Measurements from ENCODE around the gene TUBE1.
"Not testable (repeated sequence)": the region's sequence is repeated elsewhere in the genome, so short reads cannot be mapped to it uniquely, and the experiment has no call there.

The TUBE1 gene

GRCh38 chr6:112087136-112087911, at the start of gene TUBE1, which contains the start of gene FAM229B:
Gene TUBE1, minus strand, starts transcription at chr6:112087482. Its CDS starts 48 bp downstream, at chr6:112087434.
Gene FAM229B, plus strand, starts transcription at chr6:112087591. Its CDS starts 11,693 bp downstream, at chr6:112099284.
- peak; percentile 85 for DNase-seq

- no peak for DNase-seq
These were observed 43.6 kb upstream of the TUBE1 start for GRCh38 chr6:112130878-112131277.

GRCh38 chr6:112128208-112128607, 40.9 kb upstream of the TUBE1 start:
- no peak for DNase-seq

- DNase-seq = no peak
These were observed 36.7 kb upstream of the TUBE1 start for GRCh38 chr6:112123982-112124381.

- no peak for DNase-seq
These were observed 35.5 kb upstream of the TUBE1 start for GRCh38 chr6:112122756-112123155.

- no peak for DNase-seq
These were observed 30.8 kb upstream of the TUBE1 start for GRCh38 chr6:112118034-112118433.

- DNase-seq = no peak
These were observed 30.3 kb upstream of the TUBE1 start for GRCh38 chr6:112117554-112117953.

- DNase-seq = no peak
These were observed 28.9 kb upstream of the TUBE1 start for GRCh38 chr6:112116221-112116620.

GRCh38 chr6:112114577-112115223, 27.4 kb upstream of the TUBE1 start:
- DNase-seq = no peak

GRCh38 chr6:112113918-112114317, 26.6 kb upstream of the TUBE1 start:
- no peak for DNase-seq

GRCh38 chr6:112113431-112113830, 26.1 kb upstream of the TUBE1 start:
- no peak for DNase-seq

GRCh38 chr6:112109262-112109661, 22.0 kb upstream of the TUBE1 start:
- DNase-seq = no peak

GRCh38 chr6:112106562-112106961, 19.3 kb upstream of the TUBE1 start:
- no peak for DNase-seq

GRCh38 chr6:112106026-112106425, 18.7 kb upstream of the TUBE1 start:
- not testable (repeated sequence) for DNase-seq

- DNase-seq = no peak
These were observed 13.3 kb upstream of the TUBE1 start for GRCh38 chr6:112100561-112100960.

- no peak for DNase-seq
These were observed 9.6 kb upstream of the TUBE1 start for GRCh38 chr6:112096901-112097300.

- DNase-seq = no peak
These were observed 634 bp upstream of the TUBE1 start for GRCh38 chr6:112087916-112088315.

GRCh38 chr6:112086744-112087135, 542 bp downstream of the TUBE1 start:
- peak; percentile 43 for DNase-seq

- DNase-seq = no peak
These were observed 1.8 kb downstream of the TUBE1 start for GRCh38 chr6:112085286-112086065.

GRCh38 chr6:112081569-112081968, 5.7 kb downstream of the TUBE1 start:
- no peak for DNase-seq

GRCh38 chr6:112066606-112067005, 20.7 kb downstream of the TUBE1 start:
- DNase-seq = no peak

GRCh38 chr6:112065426-112065986, 21.8 kb downstream of the TUBE1 start:
- DNase-seq = no peak

GRCh38 chr6:112062966-112063365, 24.3 kb downstream of the TUBE1 start:
- no peak for DNase-seq

Data from NCI-H524 treated with DMSO at 0.1 percent for 48 hours (cell line).